ENCODE results near the gene ARHGEF4. TPM values are rescaled to one million over a fixed set of nuclear protein-coding genes. Genes with fewer than 3 reads are reported as not detected.

Gene ARHGEF4
- polyA plus RNA-seq, 1 donor (not counting 4 experiments of a cell fraction or from before 2014, with no cell fraction given): 22.6 TPM

- DNase-seq (ENCODE audit: low read depth, low spot score) (no peak), FAIRE-seq (no peak)
- Histone ChIP-seq H3K27me3 (ENCODE audit: control insufficient read depth, extremely low read depth, insufficient read depth, low read length) (no peaks in the 10 kb centered on the region), H3K9me1 (ENCODE audit: control insufficient read depth, extremely low read depth, insufficient read depth, low read length) (no peaks in the 10 kb centered on the region), H4K20me1 (ENCODE audit: control insufficient read depth, extremely low read depth, insufficient read depth, low read length) (no peaks in the 10 kb centered on the region), H3K4me1 (ENCODE audit: control insufficient read depth, extremely low read depth, insufficient read depth, low read length) (peaks cover 55% of the 10 kb centered on the region), H3K79me2 (ENCODE audit: control insufficient read depth, insufficient read depth, low read length) (peaks cover 5% of the 10 kb centered on the region), H2AFZ (ENCODE audit: control insufficient read depth, low read length) (no peak overlapping the region), H3K27ac (ENCODE audit: control insufficient read depth, insufficient read depth, low read length) (no peak overlapping the region), H3K4me3 (ENCODE audit: control insufficient read depth in 2 of 3, extremely low read depth in 1 of 3, insufficient read depth in 2 of 3, low read depth in 1 of 3, low read length in 3 of 3) (no peak overlapping the region), H3K9ac (ENCODE audit: control insufficient read depth, extremely low read depth, insufficient read depth, low read length) (no peak overlapping the region), H3K36me3 (ENCODE audit: control insufficient read depth in 2 of 2, extremely low read depth in 1 of 2, insufficient read depth in 2 of 2, low read length in 2 of 2) (peaks cover 7 to 10% of the 10 kb centered on the region in 2 experiments), H3K4me2 (ENCODE audit: control insufficient read depth, extremely low read depth, insufficient read depth, low read depth, low read length) (no peak overlapping the region), H3K9me3 (ENCODE audit: control insufficient read depth, low read depth, low read length) (no peaks in the 10 kb centered on the region)
- dilution Hi-C loops (cut with MboI; ENCODE audit: extremely low pct_ligation_motif_present, low sequenced_read_pairs): no loop called here
- no peak for TF ChIP-seq EZH2 (IDR thresholded peaks at IDR 0.05; ENCODE audit: low read length)
Observed at GRCh38 chr2:130916438-130916705, 79.7 kb downstream of the ARHGEF4 start.

- dilution Hi-C loops (cut with MboI; ENCODE audit: extremely low pct_ligation_motif_present, low sequenced_read_pairs): no loop called here
- no peak overlapping the region for H3K9ac ChIP-seq (ENCODE audit: control insufficient read depth, extremely low read depth, insufficient read depth, low read length)
- no peaks in the 10 kb centered on the region for H4K20me1 ChIP-seq (ENCODE audit: control insufficient read depth, extremely low read depth, insufficient read depth, low read length)
- TF ChIP-seq EZH2 (IDR thresholded peaks at IDR 0.05; ENCODE audit: low read length) (no peak), CTCF (optimal IDR thresholded peaks at IDR 0.05 in 1 of 3, IDR thresholded peaks at IDR 0.05 in 1 of 3, conservative IDR thresholded peaks at IDR 0.05 in 1 of 3; ENCODE audit: extremely low read depth in 1 of 3, insufficient read depth in 2 of 3, low read length in 3 of 3) (no peak)
- H3K4me2 ChIP-seq (ENCODE audit: control insufficient read depth, extremely low read depth, insufficient read depth, low read depth, low read length): no peak overlapping the region
- H3K36me3 ChIP-seq (ENCODE audit: control insufficient read depth in 2 of 2, extremely low read depth in 1 of 2, insufficient read depth in 2 of 2, low read length in 2 of 2): peaks cover 7 to 10% of the 10 kb centered on the region in 2 experiments
- H3K27me3 ChIP-seq (ENCODE audit: control insufficient read depth, extremely low read depth, insufficient read depth, low read length): no peaks in the 10 kb centered on the region
- DNase-seq (ENCODE audit: low read depth, low spot score) (no peak), FAIRE-seq (no peak)
- H2AFZ ChIP-seq (ENCODE audit: control insufficient read depth, low read length): no peak overlapping the region
- no peaks in the 10 kb centered on the region for H3K9me1 ChIP-seq (ENCODE audit: control insufficient read depth, extremely low read depth, insufficient read depth, low read length)
- H3K27ac ChIP-seq (ENCODE audit: control insufficient read depth, insufficient read depth, low read length): no peak overlapping the region
- H3K9me3 ChIP-seq (ENCODE audit: control insufficient read depth, low read depth, low read length): no peaks in the 10 kb centered on the region
- peaks cover 47% of the 10 kb centered on the region for H3K4me1 ChIP-seq (ENCODE audit: control insufficient read depth, extremely low read depth, insufficient read depth, low read length)
- H3K4me3 ChIP-seq (ENCODE audit: control insufficient read depth in 2 of 3, extremely low read depth in 1 of 3, insufficient read depth in 2 of 3, low read depth in 1 of 3, low read length in 3 of 3): no peak overlapping the region
- peaks cover 5% of the 10 kb centered on the region for H3K79me2 ChIP-seq (ENCODE audit: control insufficient read depth, insufficient read depth, low read length)
Observed at GRCh38 chr2:130917006-130917688, 80.4 kb downstream of the ARHGEF4 start.

- dilution Hi-C loops (cut with MboI; ENCODE audit: extremely low pct_ligation_motif_present, low sequenced_read_pairs): no loop called here
- TF ChIP-seq CTCF (optimal IDR thresholded peaks at IDR 0.05 in 1 of 3, IDR thresholded peaks at IDR 0.05 in 1 of 3, conservative IDR thresholded peaks at IDR 0.05 in 1 of 3; ENCODE audit: extremely low read depth in 1 of 3, insufficient read depth in 2 of 3, low read length in 3 of 3) (no peak), EZH2 (IDR thresholded peaks at IDR 0.05; ENCODE audit: low read length) (no peak)
- no peak for DNase-seq (ENCODE audit: low read depth, low spot score)
- no peaks in the 10 kb centered on the region for H4K20me1 ChIP-seq (ENCODE audit: control insufficient read depth, extremely low read depth, insufficient read depth, low read length)
- no peak overlapping the region for H3K9ac ChIP-seq (ENCODE audit: control insufficient read depth, extremely low read depth, insufficient read depth, low read length)
- peaks cover 7 to 10% of the 10 kb centered on the region in 2 experiments for H3K36me3 ChIP-seq (ENCODE audit: control insufficient read depth in 2 of 2, extremely low read depth in 1 of 2, insufficient read depth in 2 of 2, low read length in 2 of 2)
- no peak overlapping the region for H3K4me3 ChIP-seq (ENCODE audit: control insufficient read depth in 2 of 3, extremely low read depth in 1 of 3, insufficient read depth in 2 of 3, low read depth in 1 of 3, low read length in 3 of 3)
- no peaks in the 10 kb centered on the region for H3K9me1 ChIP-seq (ENCODE audit: control insufficient read depth, extremely low read depth, insufficient read depth, low read length)
- FAIRE-seq: no peak
- H3K4me1 ChIP-seq (ENCODE audit: control insufficient read depth, extremely low read depth, insufficient read depth, low read length): peaks cover 34% of the 10 kb centered on the region
- H3K27me3 ChIP-seq (ENCODE audit: control insufficient read depth, extremely low read depth, insufficient read depth, low read length): no peaks in the 10 kb centered on the region
- H3K9me3 ChIP-seq (ENCODE audit: control insufficient read depth, low read depth, low read length): no peaks in the 10 kb centered on the region
- H2AFZ ChIP-seq (ENCODE audit: control insufficient read depth, low read length): no peak overlapping the region
- H3K4me2 ChIP-seq (ENCODE audit: control insufficient read depth, extremely low read depth, insufficient read depth, low read depth, low read length): no peak overlapping the region
- H3K79me2 ChIP-seq (ENCODE audit: control insufficient read depth, insufficient read depth, low read length): no peaks in the 10 kb centered on the region
- H3K27ac ChIP-seq (ENCODE audit: control insufficient read depth, insufficient read depth, low read length): no peak overlapping the region
Observed at GRCh38 chr2:130918393-130918792, 81.7 kb downstream of the ARHGEF4 start.

Data from keratinocyte (primary cell).